ENCODE results near the gene FILIP1L.

The FILIP1L gene

DNA sequence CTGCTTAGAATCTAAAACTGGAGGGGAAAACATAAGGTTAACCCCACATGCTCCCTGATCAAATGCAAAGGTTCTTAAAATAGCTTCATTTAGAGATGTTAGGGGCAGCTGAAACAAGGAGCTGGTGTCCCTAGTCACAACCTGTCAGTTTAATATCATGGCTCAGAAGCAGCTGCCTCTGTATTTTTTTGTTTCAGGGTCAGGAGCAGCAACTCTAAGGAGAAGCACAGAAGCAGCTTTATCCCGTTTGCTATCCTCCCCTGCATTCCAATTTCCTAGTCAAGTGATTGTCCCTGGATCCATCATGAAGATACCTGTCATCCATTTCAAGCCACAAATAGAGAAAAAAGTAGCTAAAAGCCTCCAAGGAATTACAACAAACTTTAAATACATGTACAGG lies 4.1 kb downstream of the FILIP1L start:
- Histone ChIP-seq H3K9me3 (ENCODE audit: control insufficient read depth, low read length) (no peaks in the 10 kb centered on the region), H3K4me1 (ENCODE audit: control insufficient read depth, insufficient read depth, low read length, poor library complexity, severe bottlenecking) (no peaks in the 10 kb centered on the region), H3K27ac (ENCODE audit: insufficient read depth, low read length, poor library complexity, severe bottlenecking) (no peak overlapping the region), H3K27me3 (replicated peaks; ENCODE audit: control insufficient read depth, insufficient read depth, low read length, poor library complexity, severe bottlenecking) (no peaks in the 10 kb centered on the region), H3K4me3 (ENCODE audit: insufficient read depth, low read depth, low read length, poor library complexity, severe bottlenecking) (no peak overlapping the region), H3K36me3 (ENCODE audit: control insufficient read depth, insufficient read depth, low read length) (no peaks in the 10 kb centered on the region)
- DNase-seq, result no peak

DNA sequence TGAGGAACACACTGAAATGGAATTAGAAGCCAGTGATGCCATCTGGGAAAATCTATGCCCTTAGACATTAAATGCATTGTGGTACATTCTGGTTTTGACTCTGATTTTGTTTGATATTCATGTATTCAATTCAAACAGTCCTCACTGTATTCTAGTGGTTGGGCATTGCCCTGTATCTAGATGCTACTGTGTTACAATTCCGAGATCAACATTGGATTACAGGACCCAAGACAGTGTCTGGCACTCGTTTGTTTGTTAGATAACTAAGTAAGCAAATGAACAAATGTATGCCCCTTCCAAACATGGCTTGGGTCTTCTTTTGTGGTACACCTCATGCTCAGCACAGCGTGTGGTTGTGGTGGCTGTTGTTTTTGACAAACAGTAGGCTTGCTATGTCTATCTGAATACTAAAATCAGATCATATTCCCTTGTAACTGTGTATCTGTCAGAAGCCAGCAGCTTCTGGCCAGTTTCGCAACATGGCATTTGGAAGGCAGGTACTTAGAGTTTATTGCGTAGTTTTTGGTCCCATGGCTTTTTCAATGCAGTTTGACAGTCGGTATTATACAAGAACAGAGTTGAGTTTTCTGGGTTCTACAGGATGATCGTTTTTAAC lies 5.7 kb downstream of the FILIP1L start:
- no peak overlapping the region for H3K4me3 ChIP-seq (ENCODE audit: insufficient read depth, low read depth, low read length, poor library complexity, severe bottlenecking)
- no peak for DNase-seq
- H3K27ac ChIP-seq (ENCODE audit: insufficient read depth, low read length, poor library complexity, severe bottlenecking), result no peak overlapping the region

DNA sequence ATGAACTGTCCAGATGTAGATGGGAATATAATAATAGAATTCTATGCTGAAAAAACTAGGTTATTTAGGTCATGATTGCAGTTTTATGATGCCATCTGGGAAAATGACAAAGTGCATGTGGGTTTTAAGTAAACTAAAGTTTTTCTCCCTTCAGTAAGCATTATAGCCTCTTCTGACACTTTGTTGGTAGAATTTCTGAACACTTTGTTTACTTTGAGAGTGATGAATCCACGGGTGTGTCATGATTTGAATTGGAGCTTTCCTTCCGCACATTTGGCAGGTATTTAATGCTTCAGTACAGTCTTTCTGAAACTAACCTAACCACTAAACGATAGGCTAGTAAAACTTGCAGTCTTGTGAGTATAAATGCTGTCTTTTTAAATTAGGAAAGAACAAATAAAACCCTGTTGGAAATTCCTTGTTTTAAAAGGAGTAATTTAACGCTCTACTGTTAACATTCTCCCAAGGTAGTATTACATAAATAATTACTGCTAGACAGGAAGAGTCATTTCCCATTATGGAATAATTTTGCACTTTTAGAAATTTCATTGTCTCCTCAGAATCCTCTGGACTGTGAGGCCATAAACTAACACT lies 7.0 kb downstream of the FILIP1L start:
- no peaks in the 10 kb centered on the region for H3K9me3 ChIP-seq (ENCODE audit: control insufficient read depth, low read length)
- no peak overlapping the region for H3K27ac ChIP-seq (ENCODE audit: insufficient read depth, low read length, poor library complexity, severe bottlenecking)
- no peaks in the 10 kb centered on the region for H3K4me1 ChIP-seq (ENCODE audit: control insufficient read depth, insufficient read depth, low read length, poor library complexity, severe bottlenecking)
- no peak overlapping the region for H3K4me3 ChIP-seq (ENCODE audit: insufficient read depth, low read depth, low read length, poor library complexity, severe bottlenecking)
- no peak for DNase-seq
- no peaks in the 10 kb centered on the region for H3K36me3 ChIP-seq (ENCODE audit: control insufficient read depth, insufficient read depth, low read length)
- no peaks in the 10 kb centered on the region for H3K27me3 ChIP-seq (replicated peaks; ENCODE audit: control insufficient read depth, insufficient read depth, low read length, poor library complexity, severe bottlenecking)

More for the DNA sequence above, 5.7 kb downstream of the FILIP1L start:
- Histone ChIP-seq H3K36me3 (ENCODE audit: control insufficient read depth, insufficient read depth, low read length) (no peaks in the 10 kb centered on the region), H3K9me3 (ENCODE audit: control insufficient read depth, low read length) (no peaks in the 10 kb centered on the region), H3K27me3 (replicated peaks; ENCODE audit: control insufficient read depth, insufficient read depth, low read length, poor library complexity, severe bottlenecking) (no peaks in the 10 kb centered on the region), H3K4me1 (ENCODE audit: control insufficient read depth, insufficient read depth, low read length, poor library complexity, severe bottlenecking) (no peaks in the 10 kb centered on the region)

DNA sequence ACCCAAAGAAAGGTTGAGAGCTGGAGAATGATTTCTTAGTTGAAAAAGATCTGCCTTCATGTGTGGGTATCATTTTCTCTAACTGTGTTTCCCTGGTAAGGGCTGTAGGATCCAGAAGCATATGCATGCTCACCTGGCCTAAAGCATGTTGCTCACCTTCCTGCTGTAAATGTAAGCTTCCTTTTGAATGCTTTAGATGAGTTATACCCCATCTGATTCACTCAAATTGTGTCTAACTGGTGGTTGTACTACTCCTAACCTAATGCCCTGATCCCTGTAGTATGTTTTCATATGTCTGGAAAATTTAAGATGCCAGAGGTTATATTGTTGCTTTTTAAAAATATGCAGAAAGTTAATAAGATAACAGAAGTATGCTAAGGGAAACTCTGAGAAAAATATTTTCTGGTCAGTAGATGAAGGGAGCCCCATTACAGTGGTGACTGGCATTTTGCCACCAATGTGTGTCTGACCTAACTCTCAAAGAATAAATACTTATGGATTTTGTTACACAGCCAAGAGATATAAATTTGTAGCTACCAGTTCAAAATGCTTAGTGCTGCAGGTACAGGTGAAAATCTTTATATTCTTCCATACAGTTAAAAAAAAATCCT lies 7.7 kb downstream of the FILIP1L start:
- H3K4me3 ChIP-seq (ENCODE audit: insufficient read depth, low read depth, low read length, poor library complexity, severe bottlenecking), result no peak overlapping the region
- no peak overlapping the region for H3K27ac ChIP-seq (ENCODE audit: insufficient read depth, low read length, poor library complexity, severe bottlenecking)
- no peaks in the 10 kb centered on the region for H3K4me1 ChIP-seq (ENCODE audit: control insufficient read depth, insufficient read depth, low read length, poor library complexity, severe bottlenecking)
- H3K27me3 ChIP-seq (replicated peaks; ENCODE audit: control insufficient read depth, insufficient read depth, low read length, poor library complexity, severe bottlenecking), result no peaks in the 10 kb centered on the region
- H3K36me3 ChIP-seq (ENCODE audit: control insufficient read depth, insufficient read depth, low read length), result no peaks in the 10 kb centered on the region
- no peaks in the 10 kb centered on the region for H3K9me3 ChIP-seq (ENCODE audit: control insufficient read depth, low read length)
- DNase-seq, result no peak

DNA sequence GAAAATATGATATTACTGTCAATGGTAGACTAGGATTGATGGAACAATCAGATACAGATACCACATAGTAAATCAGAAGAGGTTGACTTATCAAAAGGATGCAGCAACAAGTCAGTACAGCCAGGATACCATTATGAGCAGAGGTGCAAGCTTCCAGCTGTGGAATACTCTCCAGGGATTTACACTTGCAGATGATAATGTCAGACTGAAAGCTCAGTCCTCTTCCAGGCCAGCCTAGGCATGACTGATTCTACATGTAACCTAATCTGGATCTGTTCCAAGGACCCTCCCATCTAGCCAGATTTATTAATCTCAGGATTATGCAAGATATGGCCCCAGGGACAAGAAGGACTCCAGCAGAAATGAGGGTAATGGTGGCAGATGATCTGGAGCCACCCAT lies 8.2 kb downstream of the FILIP1L start:
- DNase-seq, result no peak
- no peak overlapping the region for H3K27ac ChIP-seq (ENCODE audit: insufficient read depth, low read length, poor library complexity, severe bottlenecking)
- H3K4me1 ChIP-seq (ENCODE audit: control insufficient read depth, insufficient read depth, low read length, poor library complexity, severe bottlenecking), result no peaks in the 10 kb centered on the region

DNA sequence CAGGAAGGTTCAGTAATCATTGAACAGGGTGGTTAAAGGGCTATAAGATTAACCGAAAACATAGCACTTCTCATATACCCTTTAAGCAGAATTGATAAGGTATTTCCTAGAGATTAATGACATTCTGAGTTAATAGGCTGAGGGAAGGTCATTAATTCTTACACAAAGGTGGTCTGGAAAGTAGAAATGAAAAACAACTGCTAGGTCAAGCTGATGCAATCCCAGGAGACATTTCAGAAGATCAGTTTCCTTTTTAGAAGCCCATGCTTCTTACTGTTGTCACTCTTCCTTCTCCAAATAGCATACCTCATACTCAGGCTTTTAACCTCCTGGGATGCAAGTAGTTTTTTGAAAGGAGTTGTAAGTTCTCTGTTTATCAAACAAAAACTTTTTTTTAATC lies 8.8 kb downstream of the FILIP1L start:
- Histone ChIP-seq H3K4me3 (ENCODE audit: insufficient read depth, low read depth, low read length, poor library complexity, severe bottlenecking) (no peak overlapping the region), H3K4me1 (ENCODE audit: control insufficient read depth, insufficient read depth, low read length, poor library complexity, severe bottlenecking) (no peaks in the 10 kb centered on the region), H3K27ac (ENCODE audit: insufficient read depth, low read length, poor library complexity, severe bottlenecking) (no peak overlapping the region), H3K36me3 (ENCODE audit: control insufficient read depth, insufficient read depth, low read length) (no peaks in the 10 kb centered on the region), H3K9me3 (ENCODE audit: control insufficient read depth, low read length) (no peaks in the 10 kb centered on the region), H3K27me3 (replicated peaks; ENCODE audit: control insufficient read depth, insufficient read depth, low read length, poor library complexity, severe bottlenecking) (no peaks in the 10 kb centered on the region)
- no peak for DNase-seq

More for the DNA sequence above, 8.2 kb downstream of the FILIP1L start:
- H3K4me3 ChIP-seq (ENCODE audit: insufficient read depth, low read depth, low read length, poor library complexity, severe bottlenecking), result no peak overlapping the region
- H3K9me3 ChIP-seq (ENCODE audit: control insufficient read depth, low read length), result no peaks in the 10 kb centered on the region
- no peaks in the 10 kb centered on the region for H3K27me3 ChIP-seq (replicated peaks; ENCODE audit: control insufficient read depth, insufficient read depth, low read length, poor library complexity, severe bottlenecking)
- no peaks in the 10 kb centered on the region for H3K36me3 ChIP-seq (ENCODE audit: control insufficient read depth, insufficient read depth, low read length)

DNA sequence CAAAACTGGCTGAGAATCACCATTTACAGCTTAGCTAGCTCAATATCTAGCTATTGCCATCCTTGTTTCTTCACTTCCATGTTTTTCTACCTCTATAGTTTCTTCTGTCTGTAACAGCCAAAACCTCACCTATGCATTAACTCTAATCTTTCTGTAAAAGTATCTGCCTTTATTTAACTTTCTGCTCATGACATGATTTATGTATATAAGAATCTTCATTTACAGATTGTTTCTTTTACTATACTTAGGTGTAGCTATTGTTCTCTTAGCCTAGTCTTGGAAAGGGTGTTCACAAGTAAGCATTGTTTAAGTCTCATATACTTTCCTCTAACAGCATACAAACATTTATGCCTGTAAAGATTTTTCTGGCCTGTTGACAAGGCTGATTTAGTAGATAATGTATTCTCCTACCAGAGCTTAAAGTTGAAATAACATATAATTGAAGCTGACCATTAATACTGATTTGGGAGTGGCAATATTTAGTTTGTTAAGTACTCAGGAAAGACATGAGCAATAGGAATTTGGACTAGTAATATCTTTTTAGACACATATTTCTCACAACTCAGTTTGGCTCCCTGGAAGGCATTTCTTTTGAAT lies 9.4 kb downstream of the FILIP1L start:
- Histone ChIP-seq H3K27me3 (replicated peaks; ENCODE audit: control insufficient read depth, insufficient read depth, low read length, poor library complexity, severe bottlenecking) (no peaks in the 10 kb centered on the region), H3K27ac (ENCODE audit: insufficient read depth, low read length, poor library complexity, severe bottlenecking) (no peak overlapping the region)
- no peak for DNase-seq

DNA sequence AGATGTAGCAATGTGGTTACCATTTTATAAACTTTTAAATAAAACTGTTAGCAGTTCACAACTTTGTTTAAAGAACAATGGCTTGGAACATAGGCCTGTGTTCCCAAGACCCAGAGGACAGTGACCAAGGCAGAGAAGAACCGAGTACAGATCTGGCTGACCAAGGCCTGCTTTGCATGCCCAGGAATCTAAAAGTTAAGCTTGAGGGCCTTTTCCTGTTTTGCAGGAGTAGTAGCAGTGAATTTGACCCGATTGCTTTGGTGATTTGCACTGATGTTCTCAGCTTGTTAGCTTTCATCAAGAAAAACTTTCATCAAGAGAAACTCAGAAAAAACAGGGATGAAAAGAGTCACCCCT lies 9.9 kb downstream of the FILIP1L start:
- DNase-seq, result no peak
- Histone ChIP-seq H3K4me3 (ENCODE audit: insufficient read depth, low read depth, low read length, poor library complexity, severe bottlenecking) (no peak overlapping the region), H3K9me3 (ENCODE audit: control insufficient read depth, low read length) (no peaks in the 10 kb centered on the region), H3K4me1 (ENCODE audit: control insufficient read depth, insufficient read depth, low read length, poor library complexity, severe bottlenecking) (no peaks in the 10 kb centered on the region), H3K27me3 (replicated peaks; ENCODE audit: control insufficient read depth, insufficient read depth, low read length, poor library complexity, severe bottlenecking) (no peaks in the 10 kb centered on the region), H3K27ac (ENCODE audit: insufficient read depth, low read length, poor library complexity, severe bottlenecking) (no peak overlapping the region), H3K36me3 (ENCODE audit: control insufficient read depth, insufficient read depth, low read length) (no peaks in the 10 kb centered on the region)

More for the DNA sequence above, 9.4 kb downstream of the FILIP1L start:
- Histone ChIP-seq H3K9me3 (ENCODE audit: control insufficient read depth, low read length) (no peaks in the 10 kb centered on the region), H3K4me3 (ENCODE audit: insufficient read depth, low read depth, low read length, poor library complexity, severe bottlenecking) (no peak overlapping the region), H3K36me3 (ENCODE audit: control insufficient read depth, insufficient read depth, low read length) (no peaks in the 10 kb centered on the region), H3K4me1 (ENCODE audit: control insufficient read depth, insufficient read depth, low read length, poor library complexity, severe bottlenecking) (no peaks in the 10 kb centered on the region)

DNA sequence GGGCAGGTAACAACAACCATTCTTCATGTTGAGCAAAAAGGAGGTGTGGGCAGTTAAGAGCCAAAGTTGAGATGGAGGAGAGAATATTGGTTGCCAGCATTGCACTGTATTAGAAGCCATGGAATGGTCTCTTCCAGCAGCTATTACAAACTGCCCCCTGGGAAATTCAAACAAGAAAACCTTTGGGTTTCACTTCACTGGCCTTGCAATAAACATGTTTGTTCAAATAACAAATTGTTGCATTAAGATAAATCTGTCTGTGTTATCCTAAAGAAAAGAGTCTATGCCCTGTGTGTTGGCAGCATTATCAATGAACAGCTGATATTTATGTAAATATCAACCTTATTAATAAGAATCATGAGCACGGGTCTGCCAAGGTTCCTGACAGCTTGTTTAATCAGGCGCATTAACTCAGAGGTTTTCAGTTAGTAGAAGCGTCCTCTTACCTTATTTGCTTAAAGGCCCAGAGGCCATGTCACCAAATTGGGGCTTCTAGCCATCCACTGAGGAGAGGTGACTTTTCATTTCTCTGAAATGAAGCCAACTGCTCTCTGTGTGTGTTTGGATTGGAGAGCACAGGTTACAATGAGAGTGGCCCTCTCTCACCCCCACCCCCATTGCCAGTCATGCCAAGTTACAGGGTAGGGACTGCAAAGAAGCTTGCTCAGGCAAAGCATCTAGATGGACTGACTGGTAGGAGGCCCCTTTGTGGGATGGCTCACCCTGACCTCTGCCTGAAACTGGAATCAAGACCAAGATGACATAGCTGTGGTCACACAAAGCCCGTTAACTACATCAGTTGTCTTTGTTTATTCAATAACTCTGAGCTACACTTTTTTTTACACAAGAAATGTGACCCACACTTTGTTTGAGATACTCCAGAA lies 10.5 kb downstream of the FILIP1L start:
- no peaks in the 10 kb centered on the region for H3K4me1 ChIP-seq (ENCODE audit: control insufficient read depth, insufficient read depth, low read length, poor library complexity, severe bottlenecking)
- H3K36me3 ChIP-seq (ENCODE audit: control insufficient read depth, insufficient read depth, low read length), result no peaks in the 10 kb centered on the region
- H3K9me3 ChIP-seq (ENCODE audit: control insufficient read depth, low read length), result no peaks in the 10 kb centered on the region
- H3K27me3 ChIP-seq (replicated peaks; ENCODE audit: control insufficient read depth, insufficient read depth, low read length, poor library complexity, severe bottlenecking), result no peaks in the 10 kb centered on the region
- H3K4me3 ChIP-seq (ENCODE audit: insufficient read depth, low read depth, low read length, poor library complexity, severe bottlenecking), result no peak overlapping the region
- H3K27ac ChIP-seq (ENCODE audit: insufficient read depth, low read length, poor library complexity, severe bottlenecking), result no peak overlapping the region
- no peak for DNase-seq
